Measurements from ENCODE around the gene NPIPA7.
"Not testable (repeated sequence)": the region's sequence is repeated elsewhere in the genome, so short reads cannot be mapped to it uniquely, and the experiment has no call there.

NPIPA7 gene

GRCh38 chr16:16417914-16418544 is 39.1 kb downstream of the NPIPA7 start:
- not testable (repeated sequence) for DNase-seq (ENCODE audit: low read depth)

GRCh38 chr16:16420515-16420914 is 41.6 kb downstream of the NPIPA7 start:
- DNase-seq (ENCODE audit: low read depth) = not testable (repeated sequence)

GRCh38 chr16:16425146-16425545 is 46.2 kb downstream of the NPIPA7 start:
- not testable (repeated sequence) for DNase-seq (ENCODE audit: low read depth)

GRCh38 chr16:16431135-16431534 is 52.2 kb downstream of the NPIPA7 start:
- DNase-seq (ENCODE audit: low read depth) = not testable (repeated sequence)

GRCh38 chr16:16434711-16435110 is 55.8 kb downstream of the NPIPA7 start:
- not testable (repeated sequence) for DNase-seq (ENCODE audit: low read depth)

GRCh38 chr16:16441401-16441800 is 62.5 kb downstream of the NPIPA7 start:
- DNase-seq (ENCODE audit: low read depth) = not testable (repeated sequence)
